A549 (cell line): Measurements from ENCODE around the gene TNFRSF21. TPM values are rescaled to one million over a fixed set of nuclear protein-coding genes. Genes with fewer than 3 reads are reported as not detected.

Source experiments
- ATAC-seq, 2 experiments: fragments of 200-7000 bp in 1 of 2; fragments of >200 bp in 1 of 2; cut with Nextera tagmentation in 1 of 2; cut with Tn5 transposase in 1 of 2; 3 replicates each; pipeline versions ENCODE4 v1.8.0 to v1.9.1; 2018 to 2020; ENCODE audit warnings: mild to moderate bottlenecking in 1 of 2, moderate library complexity in 1 of 2
- CTCF ChIA-PET: fragments of 300-600 bp; sonication (Branson Sonifier 250); formaldehyde crosslinking; extraction: SDS; loops from one replicate; lab custom pipeline; 2021; ENCODE audit warnings: antibody characterized with exemption, inconsistent platforms; lab: Yijun Ruan, JAX
- POLR2A ChIA-PET: fragments of 350-600 bp; formaldehyde crosslinking; extraction: SDS; loops from one replicate; lab custom pipeline; 2021; ENCODE audit warnings: antibody characterized with exemption, inconsistent platforms; lab: Yijun Ruan, JAX
- DNase-seq, 2 experiments: peaks; one replicate each; pipeline versions ENCODE4 v3.0.0 to v3.0.0-alpha.2; 2011 to 2016; ENCODE audit warnings: low read depth in 1 of 2, low spot score in 1 of 2
- FAIRE-seq: peaks from 2 replicates; lab custom pipeline; 2011; peaks lifted over from hg19 to GRCh38; lab: Jason Lieb, UNC
- H3K27ac ChIP-seq, 2 experiments: fragments of >200 bp; sonication (Bioruptor Twin); formaldehyde crosslinking; 3 replicates each; pipeline ENCODE4 v1.5.1; 2016 to 2017
- H3K4me1 ChIP-seq: fragments of >200 bp; sonication (Bioruptor Twin); formaldehyde crosslinking; 3 replicates; pipeline ENCODE4 v1.6.1; 2016
- H3K4me2 ChIP-seq: fragments of >200 bp; sonication (Bioruptor Twin); formaldehyde crosslinking; 3 replicates; pipeline ENCODE4 v1.6.1; 2016
- H3K4me3 ChIP-seq: fragments of >200 bp; sonication (Bioruptor Twin); formaldehyde crosslinking; 3 replicates; pipeline ENCODE4 v1.5.1; 2016
- H3K9me3 ChIP-seq: fragments of >200 bp; sonication (Bioruptor Twin); formaldehyde crosslinking; 3 replicates; pipeline ENCODE4 v1.6.1; 2016
- ATOH8 ChIP-seq: fragments of 250-450 bp; sonication (Bioruptor Pico); IDR thresholded peaks from 2 replicates; pipeline ENCODE4 v1.5.0; 2020; ENCODE audit warnings: low read depth, mild to moderate bottlenecking, moderate library complexity
- CHD2 ChIP-seq: fragments of 150-350 bp; IDR thresholded peaks from 2 replicates; pipeline ENCODE4 v1.6.1; 2014; ENCODE audit warnings: low read length; ENCODE audit not compliant: partially characterized antibody
- E2F6 ChIP-seq: IDR thresholded peaks from 2 replicates; pipeline ENCODE4 v1.6.1; 2012; ENCODE audit warnings: low read depth, borderline replicate concordance
- EHF ChIP-seq: fragments of 250-450 bp; sonication (Bioruptor Pico); IDR thresholded peaks from 2 replicates; pipeline ENCODE4 v1.5.0; 2020; ENCODE audit warnings: mild to moderate bottlenecking
- EHMT2 ChIP-seq: fragments of 200-600 bp; sonication (generic); IDR thresholded peaks from 2 replicates; pipeline ENCODE4 v1.6.1; 2016; ENCODE audit warnings: antibody characterized with exemption, low read depth, mild to moderate bottlenecking, moderate library complexity
- ELK1 ChIP-seq: fragments of 150-350 bp; IDR thresholded peaks from 2 replicates; pipeline ENCODE4 v1.6.1; 2014; ENCODE audit warnings: low read depth, mild to moderate bottlenecking, low read length
- EP300 ChIP-seq, 2 experiments: fragments of >200 bp; sonication (Bioruptor Twin); formaldehyde crosslinking; IDR thresholded peaks; 2 replicates in 1 of 2; 3 replicates in 1 of 2; pipeline ENCODE4 v1.6.1; 2016 to 2017
- ESRRA ChIP-seq: fragments of 150-350 bp; IDR thresholded peaks from 2 replicates; pipeline ENCODE4 v1.6.1; 2014; ENCODE audit warnings: mild to moderate bottlenecking, low read length, borderline replicate concordance
- FOSL2 ChIP-seq, 2 experiments: fragments of 450-650 bp in 1 of 2; fragments of >200 bp in 1 of 2; sonication (Bioruptor Twin) in 1 of 2; formaldehyde crosslinking; IDR thresholded peaks; 2 replicates each; pipeline versions ENCODE4 v1.5.0 to v1.6.1; 2016 to 2020; ENCODE audit warnings: mild to moderate bottlenecking in 1 of 2, moderate library complexity in 1 of 2
- FOXS1 ChIP-seq: fragments of 250-450 bp; sonication (Bioruptor Pico); IDR thresholded peaks from 2 replicates; pipeline ENCODE4 v1.5.0; 2020; ENCODE audit warnings: mild to moderate bottlenecking, moderate library complexity
- HDAC2 ChIP-seq: fragments of 200-600 bp; sonication (generic); IDR thresholded peaks from 2 replicates; pipeline ENCODE4 v1.6.1; 2016
- HES2 ChIP-seq: fragments of >200 bp; sonication (Bioruptor Twin); formaldehyde crosslinking; IDR thresholded peaks from 2 replicates; pipeline ENCODE4 v1.6.1; 2016
- HMGXB4 ChIP-seq: fragments of 250-450 bp; sonication (Bioruptor Pico); IDR thresholded peaks from 2 replicates; pipeline ENCODE4 v1.5.0; 2021; ENCODE audit warnings: mild to moderate bottlenecking, moderate library complexity, borderline replicate concordance
- HOXA7 ChIP-seq: fragments of 250-450 bp; sonication (Bioruptor Pico); IDR thresholded peaks from 2 replicates; pipeline ENCODE4 v1.5.0; 2020; ENCODE audit warnings: mild to moderate bottlenecking, moderate library complexity
- HOXB5 ChIP-seq: fragments of 250-450 bp; sonication (Bioruptor Pico); IDR thresholded peaks from 2 replicates; pipeline ENCODE4 v1.5.0; 2020; ENCODE audit warnings: mild to moderate bottlenecking, moderate library complexity
- JUNB ChIP-seq: fragments of >200 bp; sonication (Bioruptor Twin); formaldehyde crosslinking; IDR thresholded peaks from 2 replicates; pipeline ENCODE4 v1.6.1; 2016
- KDM1A ChIP-seq: fragments of 200-600 bp; sonication (generic); IDR thresholded peaks from 2 replicates; pipeline ENCODE4 v1.6.1; 2016; ENCODE audit warnings: low read depth, mild to moderate bottlenecking
- MAX ChIP-seq: IDR thresholded peaks from 2 replicates; pipeline ENCODE4 v1.6.1; 2012
- MAZ ChIP-seq: fragments of 150-350 bp; IDR thresholded peaks from 2 replicates; pipeline ENCODE4 v1.6.1; 2014; ENCODE audit warnings: antibody characterized with exemption, low read depth, low read length, borderline replicate concordance
- MYC ChIP-seq: IDR thresholded peaks from 2 replicates; pipeline ENCODE4 v1.6.1; 2012; ENCODE audit warnings: mild to moderate bottlenecking, inconsistent platforms, low read length, improper control_type of control experiment, borderline replicate concordance
- NPAS2 ChIP-seq: fragments of 250-450 bp; sonication (Bioruptor Pico); IDR thresholded peaks from 2 replicates; pipeline ENCODE4 v1.8.0; 2022; ENCODE audit warnings: mild to moderate bottlenecking, moderate library complexity, borderline replicate concordance
- NR3C1 ChIP-seq: fragments of >200 bp; sonication (Bioruptor Twin); formaldehyde crosslinking; IDR thresholded peaks from 3 replicates; pipeline ENCODE4 v1.6.1; 2017
- PBX3 ChIP-seq: IDR thresholded peaks from 2 replicates; pipeline ENCODE4 v1.6.1; 2012
- PHF8 ChIP-seq: fragments of 200-600 bp; sonication (generic); IDR thresholded peaks from 2 replicates; pipeline ENCODE4 v1.6.1; 2016; ENCODE audit warnings: low read depth, mild to moderate bottlenecking, antibody characterized with exemption, moderate library complexity, borderline replicate concordance
- POLR2AphosphoS2 ChIP-seq: conservative IDR thresholded peaks from 2 replicates; pipeline ENCODE4 v1.6.1; 2012; ENCODE audit warnings: low read length, improper control_type of control experiment, inconsistent platforms
- RARB ChIP-seq: fragments of 250-450 bp; sonication (Bioruptor Pico); IDR thresholded peaks from 2 replicates; pipeline ENCODE4 v1.8.0; 2021; ENCODE audit warnings: mild to moderate bottlenecking, moderate library complexity
- RFX5 ChIP-seq: fragments of 450-650 bp; IDR thresholded peaks from 2 replicates; pipeline ENCODE4 v1.7.1; 2014; ENCODE audit warnings: antibody characterized with exemption, mild to moderate bottlenecking, moderate library complexity
- RNF2 ChIP-seq: fragments of 200-600 bp; sonication (generic); IDR thresholded peaks from 2 replicates; pipeline ENCODE4 v1.6.1; 2016; ENCODE audit warnings: low read depth, mild to moderate bottlenecking, antibody characterized with exemption, moderate library complexity, borderline replicate concordance
- TFCP2L1 ChIP-seq: fragments of 250-450 bp; sonication (Bioruptor Pico); IDR thresholded peaks from 2 replicates; pipeline ENCODE4 v1.5.0; 2021; ENCODE audit warnings: mild to moderate bottlenecking
- USF2 ChIP-seq: fragments of 450-650 bp; IDR thresholded peaks from 2 replicates; pipeline ENCODE4 v1.6.1; 2014; ENCODE audit warnings: antibody characterized with exemption
- ZSCAN20 ChIP-seq: fragments of 250-450 bp; sonication (Bioruptor Pico); IDR thresholded peaks from 2 replicates; pipeline ENCODE4 v1.8.0; 2022; ENCODE audit warnings: mild to moderate bottlenecking, moderate library complexity
- WGBS: methylation state at CpG from one replicate; pipeline ENCODE4 v1.1.6; 2017; ENCODE audit errors: missing lambda C conversion rate; 5-methylcytosine and 5-hydroxymethylcytosine counted together
- polyA minus RNA-seq: library from RNA; depleted of rRNA, polyadenylated mRNA; stranded (reverse); fragments of >200 nt; gene quantifications from 2 replicates; pipeline ENCODE4 v1.2.3, GENCODE V29; 2011; rRNA and poly(A)+ RNA removed
- polyA plus RNA-seq, 4 experiments: library from polyadenylated mRNA; depleted of rRNA in 3 of 4; stranded (reverse); fragments of >200 nt; fragmentation: RNase III in 1 of 4; extraction: RNeasy Plus Mini Kit Qiagen cat#74134 plus additional on column Dnase treatment in 1 of 4; gene quantifications; 2 replicates in 3 of 4; 3 replicates in 1 of 4; pipeline ENCODE4 v1.2.3, GENCODE V29; 2011 to 2017

The TNFRSF21 gene
- 14.1 and 15.2 TPM in 2 replicates for polyA plus RNA-seq (2011; rRNA removed)
- polyA plus RNA-seq (2012; cell fraction: cytosol; rRNA removed), result 10.6 and 12.3 TPM in 2 replicates
- polyA plus RNA-seq (2012; cell fraction: nucleus; rRNA removed), result 8.0 and 8.9 TPM in 2 replicates
- 14.3 to 16.1 TPM (median 15.6 TPM) in 3 replicates for polyA plus RNA-seq (2017; fragmentation: RNase III; extraction: RNeasy Plus Mini Kit Qiagen cat#74134 plus additional on column Dnase treatment)
- 30.7 and 31.7 TPM in 2 replicates for polyA minus RNA-seq

GRCh38 chr6:47309291-47310130 is at the start of gene TNFRSF21:
TNFRSF21 (minus strand) TSS chr6:47309905; CDS start chr6:47309511, 394 bp downstream.
- peak within 1 kb of the TSS; percentile 96 for H3K4me3 ChIP-seq
- H3K4me2 ChIP-seq, result peak within 1 kb of the TSS; percentile 95
- H3K27ac ChIP-seq, result peak within 1 kb of the TSS; percentile 90 to 93
- H3K9me3 ChIP-seq, result no peaks in the 10 kb centered on the region
- H3K4me1 ChIP-seq, result peaks cover 29% of the 10 kb centered on the region
- FAIRE-seq (no peak), ATAC-seq (peak; percentile 96 to 97), DNase-seq (peak; percentile 79 to 88)
- ChIA-PET CTCF (interaction anchor here (0.6 to 11.9 kb wide), 21 partner anchors 9 to 237 kb away, joined by 3 to 138 read pairs (median 4); no protein-coding TSS in a partner anchor), POLR2A (interaction anchor here (1.0 to 1.4 kb wide), 2 partner anchors 98 to 206 kb away, joined by 3 read pairs; no protein-coding TSS in a partner anchor)
- 2% methylated on average over 10 of the region's 86 CpGs for WGBS
- TF ChIP-seq ATOH8 (no peak), MAZ (no peak), ELK1 (no peak), EP300 (IDR thresholded peaks at IDR 0.05) (0 out of 5 replicates have a peak, but pooled peaks of 1 of the 2 experiments have one; percentile 7), HOXA7 (no peak), E2F6 (no peak), USF2 (peak; percentile 59), ESRRA (no peak), HMGXB4 (CRISPR knock-in tag) (no peak), RARB (no peak), EHF (no peak), TFCP2L1 (no peak), MYC (peak; percentile 78), MAX (peak; percentile 93), POLR2AphosphoS2 (no peak), NR3C1 (no peak), RNF2 (no peak), EHMT2 (no peak), RFX5 (no peak), FOSL2 (IDR thresholded peaks at IDR 0.05) (no peak), FOSL2 (CRISPR knock-in tag; IDR thresholded peaks at IDR 0.05) (0 out of 2 replicates have a peak, but pooled peaks have one; percentile 25), ZSCAN20 (CRISPR knock-in tag) (no peak), NPAS2 (CRISPR knock-in tag) (no peak), HOXB5 (CRISPR knock-in tag) (no peak), PHF8 (0 out of 2 replicates have a peak, but pooled peaks have one; percentile 28), CHD2 (no peak), HES2 (no peak), PBX3 (no peak), KDM1A (no peak), HDAC2 (peak; percentile 74), FOXS1 (CRISPR knock-in tag) (no peak), JUNB (no peak)
